HAP-1 (cell line): ENCODE data around the gene TTC39C.
A peak's percentile ranks its signal among the peaks of the same experiment; 100 is the strongest.

Source experiments
- DNase-seq, 2 experiments: peaks; one replicate each; pipeline ENCODE4 v3.0.0-alpha.2; 2016 to 2020; ENCODE audit warnings: low spot score in 2 of 2
- H3K27me3 ChIP-seq: fragments of 250-450 bp; sonication (Bioruptor Pico); 2 replicates; pipeline ENCODE4 v1.5.1; 2020; ENCODE audit warnings: low read depth, mild to moderate bottlenecking, moderate library complexity
- H3K36me3 ChIP-seq: fragments of 250-450 bp; sonication (Bioruptor Pico); replicated peaks from 2 replicates; pipeline ENCODE4 v1.5.1; 2020; ENCODE audit warnings: mild to moderate bottlenecking
- H3K4me1 ChIP-seq: fragments of 250-450 bp; sonication (Bioruptor Pico); 2 replicates; pipeline ENCODE4 v1.5.1; 2020; ENCODE audit warnings: mild to moderate bottlenecking
- H3K4me3 ChIP-seq: fragments of 250-450 bp; sonication (Bioruptor Pico); 2 replicates; pipeline ENCODE4 v1.5.1; 2020; ENCODE audit warnings: mild to moderate bottlenecking, moderate library complexity
- H3K9me3 ChIP-seq: fragments of 250-450 bp; sonication (Bioruptor Pico); 2 replicates; pipeline ENCODE4 v1.5.1; 2020; ENCODE audit warnings: mild to moderate bottlenecking, moderate library complexity
- in situ Hi-C: fragments of 300-500 bp; cut with MboI; formaldehyde crosslinking; loops from 3 replicates; pipeline ENCODE4 v1.14.3; 2020; ENCODE audit warnings: low sequenced_read_pairs, inconsistent platforms, mixed read lengths

Gene TTC39C

GRCh38 chr18:24014062-24014985, at the start of gene TTC39C:
Gene TTC39C, plus strand, starts transcription at chr18:24014754. Its CDS starts 118 bp downstream, at chr18:24014872.
- Histone ChIP-seq H3K4me3 (peak within 1 kb of the TSS; percentile 69), H3K9me3 (no peaks in the 10 kb centered on the region), H3K4me1 (peaks cover 10% of the 10 kb centered on the region), H3K27me3 (0 out of 2 replicates have a peak, but pooled peaks cover 2% of the 10 kb centered on the region), H3K36me3 (no peaks in the 10 kb centered on the region; the same call in 1 of the 2 replicates)
- in situ Hi-C loops = no loop called here
- peak; percentile 29 to 77 for DNase-seq

DNA sequence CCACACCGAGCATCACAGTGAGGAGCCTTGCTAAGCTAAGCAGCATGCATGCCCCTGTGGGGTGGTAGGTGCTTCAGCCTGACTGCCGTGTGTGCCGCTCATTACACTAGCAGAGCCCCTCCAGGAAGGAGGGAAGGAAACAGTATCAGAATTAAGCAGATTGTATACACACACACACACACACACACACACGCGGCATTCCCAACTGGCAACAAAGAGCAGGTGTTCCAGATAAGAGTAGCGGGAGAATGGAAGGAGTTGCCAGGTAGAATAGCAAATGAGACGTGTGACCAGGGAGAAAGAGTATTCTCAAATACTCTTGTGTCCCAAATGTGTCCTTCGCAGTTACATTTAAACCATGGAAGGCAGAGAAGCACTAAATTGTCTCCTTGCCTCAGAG, 47.6 kb upstream of the TTC39C start:
- in situ Hi-C loops = no loop called here
- H3K4me3 ChIP-seq = no peak overlapping the region
- H3K27me3 ChIP-seq = peaks cover 2% of the 10 kb centered on the region; the same call in 1 of the 2 replicates
- H3K9me3 ChIP-seq = no peaks in the 10 kb centered on the region
- H3K36me3 ChIP-seq = no peaks in the 10 kb centered on the region
- no peak for DNase-seq
- H3K4me1 ChIP-seq = no peaks in the 10 kb centered on the region

DNA sequence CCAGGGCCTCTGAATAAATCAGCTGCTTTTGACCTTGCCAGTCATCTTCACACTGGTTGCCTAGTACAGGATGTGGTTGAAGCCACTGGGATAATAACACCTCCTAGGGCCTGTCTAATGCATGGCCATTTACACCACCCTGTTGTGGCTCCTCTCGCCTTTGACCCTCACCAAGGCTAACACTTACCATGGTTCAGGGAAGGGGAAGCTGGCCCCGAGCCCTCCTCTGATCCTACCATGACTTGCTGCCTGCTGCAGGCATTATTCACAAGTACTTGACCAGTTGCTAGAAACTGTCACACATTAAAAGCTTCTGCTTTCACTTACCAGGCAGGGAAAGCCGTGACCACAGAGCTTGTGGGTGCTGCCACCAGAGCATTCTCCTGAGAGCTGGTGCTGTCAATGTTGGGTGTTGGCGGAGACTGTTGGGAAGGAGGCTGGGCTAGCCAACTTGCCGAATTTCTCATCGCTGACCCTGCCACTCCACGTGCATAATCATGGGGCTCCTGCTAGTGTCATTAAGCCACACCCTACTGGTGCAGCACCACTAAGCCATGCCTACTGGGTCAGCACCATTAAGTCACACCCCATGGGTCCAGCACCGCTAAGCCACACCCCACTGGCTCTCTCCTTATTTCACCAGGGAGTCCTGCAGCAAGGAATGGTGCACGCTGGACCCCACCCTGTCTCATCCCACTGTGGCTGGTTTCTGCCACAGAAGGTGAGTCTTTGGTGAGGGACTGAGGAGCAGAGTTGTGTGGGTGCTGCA, 47.0 kb upstream of the TTC39C start:
- no peak overlapping the region for H3K4me3 ChIP-seq
- no peaks in the 10 kb centered on the region for H3K9me3 ChIP-seq
- no peaks in the 10 kb centered on the region for H3K36me3 ChIP-seq
- H3K27me3 ChIP-seq = no peaks in the 10 kb centered on the region
- no peaks in the 10 kb centered on the region for H3K4me1 ChIP-seq
- in situ Hi-C loops = no loop called here
- DNase-seq = no peak

DNA sequence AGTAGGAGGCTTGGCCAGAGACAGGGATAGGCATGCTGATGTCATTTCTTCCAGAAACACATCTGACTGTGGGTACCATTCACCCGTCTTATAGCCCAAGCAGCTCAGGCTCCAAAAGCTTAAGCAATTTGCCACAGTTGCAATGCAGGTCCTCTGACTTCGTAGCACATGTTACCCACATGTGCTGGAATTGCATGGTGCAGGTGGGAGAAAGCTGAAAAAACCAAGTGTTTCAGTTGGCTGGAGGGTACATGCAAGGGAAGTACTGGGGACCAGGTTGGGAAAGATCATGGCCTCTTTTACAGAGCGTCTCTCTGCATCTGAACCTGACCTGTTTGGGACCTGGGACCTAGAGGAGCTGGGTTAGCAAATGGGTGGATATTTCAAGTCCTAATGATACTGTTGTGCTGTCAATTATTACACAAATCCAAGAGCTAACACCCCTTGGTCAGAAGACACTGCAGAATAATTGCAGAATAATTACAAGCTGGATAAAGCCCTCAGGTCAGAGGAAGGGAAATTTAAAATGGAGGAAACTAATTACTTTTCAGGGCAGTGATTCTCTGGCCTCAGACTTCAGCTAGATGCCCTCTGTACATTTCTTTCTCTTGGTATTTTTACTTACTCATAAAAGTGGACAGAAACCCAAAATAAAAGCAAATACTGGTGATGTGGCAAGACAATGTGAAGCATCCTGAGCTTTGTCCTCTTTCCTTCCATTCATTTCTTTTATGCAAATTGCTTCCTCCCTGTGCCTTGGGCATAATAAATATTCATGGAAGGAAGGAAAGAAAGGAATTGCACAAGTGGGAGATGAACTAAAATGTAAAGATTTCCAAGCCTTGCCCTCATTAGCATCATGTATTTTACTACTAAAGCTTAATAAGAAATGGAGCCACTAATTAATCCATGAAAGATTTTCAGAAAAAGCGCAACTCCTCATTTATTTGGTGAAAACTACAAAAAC, 45.6 kb upstream of the TTC39C start:
- in situ Hi-C loops = no loop called here
- no peaks in the 10 kb centered on the region for H3K9me3 ChIP-seq
- H3K27me3 ChIP-seq = no peaks in the 10 kb centered on the region
- DNase-seq = no peak
- H3K4me3 ChIP-seq = no peak overlapping the region
- no peaks in the 10 kb centered on the region for H3K36me3 ChIP-seq
- no peaks in the 10 kb centered on the region for H3K4me1 ChIP-seq

DNA sequence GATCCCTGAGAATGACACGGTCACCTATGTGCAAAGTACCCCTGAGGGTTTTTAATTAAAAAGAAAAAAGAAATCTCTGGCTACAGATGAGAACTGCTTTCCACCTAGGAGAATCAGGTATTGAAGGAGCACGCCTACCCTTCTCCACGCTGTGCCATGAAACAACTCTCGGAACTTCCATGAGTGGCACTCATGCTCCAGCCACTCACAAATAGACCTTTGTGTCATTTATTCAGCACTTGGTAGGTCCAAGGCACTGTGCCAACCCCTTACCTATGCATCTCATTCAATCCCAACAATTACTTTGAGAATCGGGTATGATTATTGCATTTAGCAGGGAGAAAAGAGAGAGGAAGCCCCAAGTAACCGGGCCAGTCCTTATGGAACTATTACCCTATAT, 44.9 kb upstream of the TTC39C start:
- in situ Hi-C loops = no loop called here

DNA sequence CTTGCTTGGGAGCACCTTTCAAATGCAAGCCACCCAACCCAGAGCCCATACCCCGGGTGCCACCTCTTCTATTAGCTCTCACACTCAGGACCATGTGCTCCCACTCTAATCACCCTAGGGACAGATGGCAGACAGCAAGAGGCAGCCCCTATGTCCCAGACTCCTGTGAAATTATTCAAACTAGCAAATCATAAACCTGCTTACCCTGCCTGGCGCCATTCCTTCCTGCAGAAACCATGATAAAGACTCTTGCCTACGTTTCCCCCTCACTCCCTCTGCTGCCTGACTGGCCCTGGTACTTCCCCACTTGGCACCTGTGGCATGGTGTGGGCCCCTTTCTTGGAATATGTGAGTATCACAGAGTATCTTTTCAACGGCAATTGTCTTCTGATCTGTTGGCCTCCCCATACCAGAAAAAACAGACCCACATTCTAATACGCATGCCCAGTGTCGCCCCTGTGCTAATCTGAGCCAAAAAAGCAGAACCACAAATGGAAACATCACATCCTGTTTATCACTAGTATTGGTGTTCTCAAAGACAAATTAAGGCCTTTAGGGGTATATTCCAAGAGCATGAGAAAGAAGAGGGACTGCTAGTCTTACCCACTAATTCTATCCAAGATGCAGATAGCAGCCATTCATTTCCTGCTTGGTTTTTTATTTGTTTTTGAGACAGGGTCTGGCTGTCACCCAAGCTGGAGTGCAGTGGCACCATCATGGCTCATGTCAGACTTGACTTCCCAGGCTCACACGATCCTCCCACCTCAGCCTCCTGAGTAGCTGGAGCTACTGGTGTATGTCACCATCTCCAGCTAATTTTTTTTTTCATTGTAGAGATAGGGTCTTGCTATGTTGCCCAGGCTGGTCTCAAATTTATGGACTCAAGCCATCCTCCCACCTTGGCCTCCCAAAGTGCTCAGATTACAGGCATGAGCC, 44.1 kb upstream of the TTC39C start:
- in situ Hi-C loops = no loop called here
- Histone ChIP-seq H3K4me1 (no peaks in the 10 kb centered on the region), H3K36me3 (no peaks in the 10 kb centered on the region), H3K4me3 (no peak overlapping the region), H3K27me3 (no peaks in the 10 kb centered on the region), H3K9me3 (no peaks in the 10 kb centered on the region)
- DNase-seq = no peak

More for the DNA sequence above, 44.9 kb upstream of the TTC39C start:
- no peaks in the 10 kb centered on the region for H3K9me3 ChIP-seq
- no peaks in the 10 kb centered on the region for H3K36me3 ChIP-seq
- no peaks in the 10 kb centered on the region for H3K4me1 ChIP-seq
- H3K4me3 ChIP-seq = no peak overlapping the region
- DNase-seq = no peak
- H3K27me3 ChIP-seq = no peaks in the 10 kb centered on the region

- Histone ChIP-seq H3K27me3 (no peaks in the 10 kb centered on the region), H3K9me3 (no peaks in the 10 kb centered on the region), H3K4me3 (no peak overlapping the region), H3K36me3 (no peaks in the 10 kb centered on the region), H3K4me1 (no peaks in the 10 kb centered on the region)
- DNase-seq = no peak
- in situ Hi-C loops = no loop called here
These were observed 43.5 kb upstream of the TTC39C start for GRCh38 chr18:23971097-23971440.

DNA sequence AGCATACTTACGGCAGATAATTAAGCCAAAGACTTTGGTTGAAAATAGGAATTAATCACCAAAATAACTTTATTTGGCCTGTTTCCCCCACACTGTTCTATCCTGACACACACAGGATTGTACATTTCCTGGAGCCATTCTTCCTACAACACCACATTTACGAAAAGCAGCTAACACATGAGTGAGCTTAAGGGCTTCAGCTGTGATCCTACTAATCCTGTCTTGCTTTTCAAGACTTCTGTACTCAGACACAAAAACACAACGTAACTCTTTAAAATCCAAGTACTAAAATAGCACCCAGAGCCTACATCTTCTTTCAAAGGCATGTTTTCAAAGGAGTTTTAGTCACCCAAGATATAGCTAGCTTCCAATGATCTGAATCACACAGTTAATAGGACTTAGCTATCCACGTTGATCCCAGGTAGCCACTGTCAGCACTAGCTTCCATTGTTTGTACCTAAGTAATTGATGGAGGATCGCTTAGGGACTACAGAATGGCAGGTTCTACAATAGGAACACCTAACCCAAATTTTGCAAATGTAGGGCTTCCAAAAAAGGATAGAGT, 42.8 kb upstream of the TTC39C start:
- no peaks in the 10 kb centered on the region for H3K9me3 ChIP-seq
- in situ Hi-C loops = no loop called here
- H3K36me3 ChIP-seq = no peaks in the 10 kb centered on the region
- H3K4me1 ChIP-seq = no peaks in the 10 kb centered on the region
- DNase-seq = no peak
- no peak overlapping the region for H3K4me3 ChIP-seq
- H3K27me3 ChIP-seq = peaks cover 3% of the 10 kb centered on the region; the same call in 1 of the 2 replicates

- no peak for DNase-seq
- in situ Hi-C loops = no loop called here
- Histone ChIP-seq H3K27me3 (peaks cover 3% of the 10 kb centered on the region; the same call in 1 of the 2 replicates), H3K4me1 (no peaks in the 10 kb centered on the region), H3K9me3 (no peaks in the 10 kb centered on the region), H3K4me3 (no peak overlapping the region), H3K36me3 (no peaks in the 10 kb centered on the region)
These were observed 42.1 kb upstream of the TTC39C start for GRCh38 chr18:23972453-23972852.

- no peaks in the 10 kb centered on the region for H3K4me1 ChIP-seq
- no peak overlapping the region for H3K4me3 ChIP-seq
- no peaks in the 10 kb centered on the region for H3K9me3 ChIP-seq
- DNase-seq = no peak
- no peaks in the 10 kb centered on the region for H3K36me3 ChIP-seq
- in situ Hi-C loops = no loop called here
- H3K27me3 ChIP-seq = peaks cover 3% of the 10 kb centered on the region; the same call in 1 of the 2 replicates
These were observed 37.5 kb upstream of the TTC39C start for GRCh38 chr18:23977103-23977502.

DNA sequence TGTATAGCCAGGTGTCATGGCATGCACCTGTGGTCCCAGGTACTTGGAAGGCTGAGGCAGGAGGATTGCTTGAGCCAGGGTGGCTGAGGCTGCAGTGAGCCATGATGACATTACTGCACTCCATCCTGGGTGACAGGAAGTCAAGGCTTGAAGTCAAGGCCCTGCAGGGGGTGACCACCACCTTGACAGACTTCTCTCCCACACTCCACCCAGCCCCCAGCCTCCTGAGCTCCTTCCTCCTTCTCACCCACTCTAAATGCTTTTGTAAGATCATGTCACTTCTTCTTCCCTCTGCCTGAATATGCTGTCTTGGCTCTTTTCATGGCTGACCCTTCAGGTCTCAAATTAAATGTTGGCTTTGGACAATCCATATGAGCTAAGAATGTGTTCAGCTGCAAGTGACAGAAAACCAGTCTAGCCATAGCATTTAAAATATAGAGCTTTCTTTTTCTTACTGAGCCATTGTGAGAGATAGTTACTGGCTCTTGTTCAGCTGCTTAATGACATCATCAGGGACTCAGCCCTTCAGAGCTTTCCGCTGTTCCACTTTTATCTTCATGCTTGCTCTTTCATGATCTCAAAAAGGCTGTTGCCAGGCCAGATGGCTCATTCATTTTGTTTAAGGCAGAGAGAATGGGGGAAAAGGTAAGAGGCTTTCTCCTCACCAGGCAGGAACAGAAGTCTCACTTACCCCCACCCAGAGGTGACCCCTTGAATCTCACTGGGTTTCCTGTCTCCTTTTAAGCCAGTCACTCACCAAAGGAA, 36.7 kb upstream of the TTC39C start:
- no peaks in the 10 kb centered on the region for H3K9me3 ChIP-seq
- DNase-seq = no peak
- H3K4me3 ChIP-seq = no peak overlapping the region
- no peaks in the 10 kb centered on the region for H3K36me3 ChIP-seq
- peaks cover 3% of the 10 kb centered on the region; the same call in 1 of the 2 replicates for H3K27me3 ChIP-seq
- in situ Hi-C loops = no loop called here
- no peaks in the 10 kb centered on the region for H3K4me1 ChIP-seq
